ENCODE measurements around the gene CCDC85C. TPM values are rescaled to one million over a fixed set of nuclear protein-coding genes. Genes with fewer than 3 reads are reported as not detected.

The CCDC85C gene
- total RNA-seq, 4 donors from 2014 or later: 0.88 to 56.3 (median 13.6) TPM

GRCh38 chr14:99648027-99648784 lies 44.2 kb upstream of the CCDC85C start:
- Histone ChIP-seq H3K9me3 (no peaks in the 10 kb centered on the region), H3K4me1 (peaks cover 0 to 4% of the 10 kb centered on the region in 2 donors), H3K27me3 (no peaks in the 10 kb centered on the region), H3K27ac (no peak overlapping the region), H3K4me3 (no peak overlapping the region), H3K36me3 (no peaks in the 10 kb centered on the region)
- TF ChIP-seq CTCF (IDR thresholded peaks at IDR 0.05) (no peak), POLR2A (IDR thresholded peaks at IDR 0.05) (no peak)
- no peak for DNase-seq
- intact Hi-C loops (cut with DNase I; ENCODE audit: low total_unique reads): no loop called here

GRCh38 chr14:99647411-99647810 lies 43.4 kb upstream of the CCDC85C start:
- Histone ChIP-seq H3K4me3 (no peak overlapping the region), H3K27ac (no peak overlapping the region), H3K9me3 (no peaks in the 10 kb centered on the region), H3K4me1 (peaks cover 0 to 4% of the 10 kb centered on the region in 2 donors), H3K27me3 (no peaks in the 10 kb centered on the region), H3K36me3 (no peaks in the 10 kb centered on the region)
- intact Hi-C loops (cut with DNase I; ENCODE audit: low total_unique reads): no loop called here
- TF ChIP-seq POLR2A (IDR thresholded peaks at IDR 0.05) (no peak), CTCF (IDR thresholded peaks at IDR 0.05) (no peak)
- no peak for DNase-seq

- no peaks in the 10 kb centered on the region for H3K27me3 ChIP-seq
- H3K9me3 ChIP-seq: no peaks in the 10 kb centered on the region
- H3K4me3 ChIP-seq: peak overlapping the region; percentile 5 to 49
- TF ChIP-seq CTCF (IDR thresholded peaks at IDR 0.05) (no peak), POLR2A (IDR thresholded peaks at IDR 0.05) (no peak)
- H3K4me1 ChIP-seq: peaks cover 0 to 4% of the 10 kb centered on the region in 2 donors
- DNase-seq: no peak
- no peaks in the 10 kb centered on the region for H3K36me3 ChIP-seq
- intact Hi-C loops (cut with DNase I; ENCODE audit: low total_unique reads): no loop called here
- H3K27ac ChIP-seq: peak overlapping the region in 1 of 2 donors; percentile 59
These were observed 41.8 kb upstream of the CCDC85C start for GRCh38 chr14:99645545-99646505.

- Histone ChIP-seq H3K27ac (peak within 1 kb of the TSS in 1 of 2 donors; percentile 59), H3K36me3 (no peaks in the 10 kb centered on the region), H3K27me3 (no peaks in the 10 kb centered on the region), H3K4me1 (peaks cover 0 to 4% of the 10 kb centered on the region in 2 donors), H3K4me3 (peak within 1 kb of the TSS; percentile 5 to 49), H3K9me3 (no peaks in the 10 kb centered on the region)
- intact Hi-C loops (cut with DNase I; ENCODE audit: low total_unique reads): no loop called here
- no peak for TF ChIP-seq POLR2A (IDR thresholded peaks at IDR 0.05)
- peak in 1 of 4 experiments; percentile 9 for TF ChIP-seq CTCF (IDR thresholded peaks at IDR 0.05)
- peak in 1 of 2 donors; percentile 40 for DNase-seq
These were observed 40.9 kb upstream of the CCDC85C start, which contains the start of gene HHIPL1 for GRCh38 chr14:99644723-99645544. Gene HHIPL1 (plus strand): TSS chr14:99645129. CDS start chr14:99645208, 79 bp downstream.
